T-helper 1 cell (primary cell): ENCODE measurements around the gene ZSCAN21.
"Not testable (repeated sequence)": the region's sequence is repeated elsewhere in the genome, so short reads cannot be mapped to it uniquely, and the experiment has no call there.

Source experiments
- DNase-seq, 5 donors: peaks; one replicate each; pipeline ENCODE4 v3.0.0-alpha.2; 2012 to 2020
- total RNA-seq, 4 donors: gene quantifications; one replicate each; lab custom pipeline; 2026; lab: John Stamatoyannopoulos, UW

The ZSCAN21 gene
- total RNA-seq: 3.7 to 6.3 (median 4.2) reads per million in 4 donors

DNA sequence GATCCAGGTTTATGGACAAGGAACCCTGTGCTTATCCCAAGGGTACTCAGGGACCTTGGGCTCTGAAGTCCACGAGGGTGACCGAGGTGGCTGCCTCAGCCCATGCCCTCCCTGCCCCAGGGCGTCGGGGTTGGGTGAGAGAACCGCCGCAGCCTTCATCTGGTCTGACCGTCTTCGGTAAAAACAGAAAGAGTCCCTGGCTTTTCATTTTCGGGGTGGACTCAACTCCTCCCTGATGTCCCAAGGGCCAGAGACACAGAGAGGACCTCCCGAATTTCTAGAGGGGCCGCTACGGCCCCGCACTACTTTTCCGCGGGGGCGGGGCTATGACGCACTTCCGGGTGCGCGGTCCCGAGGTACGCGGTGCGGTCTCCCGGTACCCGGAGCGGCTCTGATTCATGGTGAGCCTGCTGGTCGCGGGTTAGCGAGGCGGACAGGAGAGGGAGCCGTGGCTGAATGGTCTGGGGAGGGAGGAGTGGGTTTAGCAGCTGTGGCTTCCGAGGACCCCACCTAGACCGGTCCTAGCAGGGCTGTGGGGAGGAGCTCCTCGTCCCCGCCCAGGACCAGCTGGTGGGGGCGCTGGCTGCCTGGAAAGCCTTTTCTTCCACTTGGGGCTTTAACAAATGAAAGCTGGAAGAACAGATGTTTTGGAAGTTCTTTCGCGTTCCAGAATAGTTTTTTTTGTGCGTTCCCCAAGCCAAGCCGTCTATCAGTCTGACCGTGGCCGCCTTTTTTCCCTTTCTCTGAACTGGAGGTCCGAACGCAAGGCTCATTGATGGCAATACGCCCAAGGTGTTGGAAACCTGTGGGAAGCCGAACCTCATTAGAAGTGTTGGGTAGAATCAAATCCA lies at the start of gene ZSCAN21:
ZSCAN21 (plus strand) TSS at position 334 of the 851 bp plus-strand sequence. CDS start 7,233 bp downstream, outside the sequence.
- DNase-seq: peak; percentile 58 to 78 (median 72)

DNA sequence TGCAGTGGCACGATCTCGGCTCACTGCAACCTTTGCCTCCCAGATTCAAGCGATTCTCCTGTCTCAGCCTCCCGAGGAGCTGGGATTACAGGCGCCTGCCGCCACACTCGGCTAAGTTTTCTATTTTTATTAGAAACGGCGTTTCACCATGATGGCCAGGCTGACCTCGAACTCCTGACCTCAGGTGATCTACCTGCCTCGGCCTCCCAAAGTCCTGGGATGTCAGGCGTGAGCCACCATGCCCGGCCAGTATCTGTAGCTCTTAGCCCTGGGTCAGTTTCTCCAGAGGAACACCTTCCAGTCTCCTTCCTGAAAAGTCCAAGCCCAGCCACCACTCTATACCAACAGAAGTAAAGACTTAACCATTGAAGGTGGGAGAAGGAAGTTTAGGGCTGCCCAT lies 49.3 kb upstream of the ZSCAN21 start:
- no peak for DNase-seq

DNA sequence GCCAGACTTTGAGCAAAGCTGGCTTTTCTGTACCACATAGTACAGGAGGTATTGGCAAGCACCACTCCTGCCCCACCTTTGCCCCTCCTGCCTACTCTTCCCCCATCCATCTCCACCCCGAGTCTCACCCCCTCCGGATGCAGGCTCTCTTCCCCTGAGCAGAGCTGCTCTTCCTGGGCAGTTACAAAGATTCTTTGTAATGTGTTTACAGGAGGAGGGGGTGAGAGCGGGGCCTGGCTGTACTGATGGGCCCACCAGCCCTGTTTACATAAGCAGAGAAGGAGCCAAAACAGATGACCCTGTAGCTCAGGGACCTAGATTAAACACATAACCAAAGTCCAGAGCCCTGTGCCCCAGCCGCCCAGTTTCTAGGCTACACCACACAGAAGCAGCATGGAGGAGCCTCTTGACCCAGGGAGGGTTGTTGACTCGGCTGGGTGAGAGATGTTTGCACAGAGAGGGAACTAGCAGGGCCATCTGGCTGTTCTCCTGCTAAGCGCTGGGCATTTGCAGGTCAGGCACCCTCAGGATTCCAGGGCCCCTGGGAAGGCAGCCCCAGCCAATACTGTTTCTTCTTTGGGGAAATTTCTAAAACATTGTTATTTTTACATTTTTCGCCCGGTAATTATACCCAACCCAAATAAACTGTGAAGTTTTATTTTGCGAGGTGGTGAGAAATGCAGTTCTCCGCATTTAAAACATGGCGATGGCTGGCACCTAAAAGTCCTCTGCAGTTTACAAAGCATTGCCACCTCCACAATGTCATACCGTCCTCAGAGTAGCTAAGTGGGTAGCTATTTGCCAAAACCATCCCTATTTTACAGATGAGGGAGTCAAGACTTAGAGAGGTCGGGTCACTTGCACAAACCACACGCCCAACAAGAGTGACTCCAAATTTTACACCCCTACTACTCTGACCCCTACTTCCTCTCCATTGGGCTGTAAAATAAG lies 45.6 kb upstream of the ZSCAN21 start:
- no peak for DNase-seq

DNA sequence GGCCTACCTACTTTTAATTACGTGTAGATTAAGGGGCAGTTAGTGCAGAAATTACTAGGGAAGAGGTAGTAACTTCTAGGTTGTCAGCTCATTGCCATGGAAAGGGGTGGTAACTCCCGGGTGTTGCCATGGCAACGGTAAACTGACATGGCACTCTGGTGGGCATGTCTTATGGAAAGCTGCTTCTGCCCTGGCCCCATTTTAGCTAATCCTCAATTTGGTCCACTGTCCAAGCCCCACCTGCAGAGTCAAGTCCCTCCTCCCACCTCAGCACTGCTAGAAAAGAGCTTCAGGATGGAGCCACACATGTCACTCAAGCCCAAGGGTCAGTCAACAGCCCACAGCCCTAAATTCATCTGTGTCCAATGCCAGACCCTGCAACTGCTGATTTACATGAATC lies 41.7 kb upstream of the ZSCAN21 start:
- DNase-seq: no peak

DNA sequence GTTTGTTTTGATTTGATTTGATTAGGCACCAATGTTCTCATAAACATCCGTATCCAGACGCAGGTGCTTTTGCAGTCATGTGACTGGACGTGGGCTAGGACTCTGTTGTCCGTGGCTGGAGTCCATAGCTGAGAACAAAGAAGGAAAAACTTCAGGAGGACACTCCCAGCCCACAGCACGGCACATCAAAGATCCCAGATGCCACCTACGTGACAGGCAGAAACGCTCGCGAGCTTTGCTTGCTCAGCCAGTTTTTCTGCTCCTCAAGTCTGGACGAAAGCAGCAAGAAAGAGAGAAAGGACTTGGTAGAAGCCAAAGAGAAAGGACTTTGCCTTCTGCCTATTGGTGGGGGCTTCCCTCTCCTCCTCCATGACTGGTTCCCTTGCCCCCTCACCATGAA lies 41.0 kb upstream of the ZSCAN21 start:
- DNase-seq: no peak

DNA sequence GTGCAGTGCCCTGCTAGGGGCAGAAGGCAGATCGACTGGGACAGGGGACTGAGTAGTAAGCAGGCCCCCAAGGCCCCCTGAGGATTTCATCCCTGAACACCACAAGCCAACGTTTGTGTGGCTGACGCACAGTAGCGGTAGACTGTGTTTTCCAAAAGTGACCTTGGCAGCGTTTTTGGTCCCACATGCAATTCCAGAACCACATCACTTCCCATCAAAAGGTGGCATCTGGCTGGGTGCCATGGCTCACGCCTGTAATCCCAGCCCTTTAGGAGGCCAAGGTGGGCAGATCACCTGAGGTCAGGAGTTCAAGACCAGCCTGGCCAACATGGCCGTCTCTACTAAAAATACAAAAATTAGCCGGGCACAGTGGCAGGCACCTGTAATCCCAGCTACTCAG lies 39.6 kb upstream of the ZSCAN21 start:
- not testable (repeated sequence) for DNase-seq

GRCh38 chr7:100010901-100011300 lies 38.7 kb upstream of the ZSCAN21 start:
- no peak for DNase-seq

DNA sequence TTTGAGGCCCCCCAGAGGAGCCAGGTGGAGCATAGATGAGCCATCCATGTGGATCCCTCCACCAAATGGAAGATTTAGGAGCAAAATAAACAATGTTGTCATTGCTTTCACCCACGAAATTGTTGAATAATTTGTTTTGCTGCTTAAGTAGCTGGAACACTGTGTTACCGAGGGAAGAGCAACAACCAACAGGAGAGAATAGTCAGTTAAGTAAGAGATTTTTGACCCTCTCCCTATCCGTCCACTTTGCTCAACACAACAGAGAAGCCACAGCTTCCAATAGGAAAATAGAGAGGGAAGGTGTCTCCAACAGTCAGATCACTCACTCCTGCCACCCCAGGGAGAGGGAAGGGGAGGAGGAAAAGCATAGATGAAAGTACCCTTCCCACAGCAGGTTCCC lies 38.1 kb upstream of the ZSCAN21 start:
- no peak for DNase-seq

DNA sequence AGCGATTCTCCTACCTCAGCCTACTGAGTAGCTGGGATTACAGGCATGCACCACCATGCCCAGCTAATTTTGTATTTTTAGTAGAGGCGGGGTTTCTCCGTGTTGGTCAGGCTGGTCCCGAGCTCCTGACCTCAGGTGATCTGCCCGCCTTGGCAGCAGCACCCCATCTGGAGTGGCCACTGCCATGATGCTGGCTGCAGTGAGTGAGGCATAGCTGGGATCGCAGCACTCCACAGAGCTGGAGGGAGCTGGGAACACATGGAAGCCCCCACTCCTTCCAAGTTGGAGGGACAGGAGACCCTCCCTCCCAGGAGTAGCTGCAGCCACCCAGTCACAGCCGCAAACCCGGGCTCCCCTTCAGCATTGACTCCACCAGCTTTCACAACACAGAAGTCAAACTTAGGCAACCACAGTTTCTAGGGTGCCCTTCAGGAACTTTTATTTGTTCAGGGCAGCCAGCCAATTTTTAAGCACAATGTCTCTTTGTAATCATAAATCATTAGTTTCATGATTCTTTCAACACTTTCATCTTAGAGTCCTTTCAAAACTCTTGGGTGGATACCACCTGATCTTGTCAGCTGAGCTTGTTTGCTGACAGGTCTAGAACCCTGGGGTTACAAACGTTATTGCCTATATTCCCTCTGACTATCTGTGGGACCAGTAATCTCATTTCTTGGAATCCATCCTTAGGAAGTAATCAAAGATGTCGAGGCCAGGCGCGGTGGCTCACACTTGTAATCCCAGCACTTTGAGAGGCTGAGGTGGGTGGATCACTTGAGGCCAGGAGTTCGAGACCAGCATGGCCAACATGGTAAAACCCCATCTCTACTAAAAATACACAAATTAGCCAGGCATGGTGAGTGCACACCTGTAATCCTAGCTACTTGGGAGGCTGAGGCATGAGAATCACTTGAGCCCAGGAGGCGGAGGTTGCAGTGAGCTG lies 36.9 kb upstream of the ZSCAN21 start:
- not testable (repeated sequence) for DNase-seq

DNA sequence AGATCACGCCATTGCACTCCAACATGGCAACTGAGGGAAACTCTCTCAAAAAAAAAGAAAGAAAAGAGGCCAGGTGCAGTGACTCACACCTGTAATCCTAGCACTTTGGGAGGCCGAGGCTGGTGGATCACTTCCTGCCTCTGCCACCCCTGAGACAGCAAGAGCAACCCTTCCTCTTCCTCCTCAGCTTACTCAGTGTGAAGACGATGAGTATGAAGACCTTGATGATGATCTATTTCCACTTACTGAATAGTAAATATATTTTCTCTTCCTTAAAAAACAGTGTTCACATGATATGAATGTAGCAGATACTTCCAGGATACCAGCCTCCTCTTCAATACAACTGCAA lies 36.3 kb upstream of the ZSCAN21 start:
- peak in 1 of 5 donors; percentile 25 for DNase-seq

DNA sequence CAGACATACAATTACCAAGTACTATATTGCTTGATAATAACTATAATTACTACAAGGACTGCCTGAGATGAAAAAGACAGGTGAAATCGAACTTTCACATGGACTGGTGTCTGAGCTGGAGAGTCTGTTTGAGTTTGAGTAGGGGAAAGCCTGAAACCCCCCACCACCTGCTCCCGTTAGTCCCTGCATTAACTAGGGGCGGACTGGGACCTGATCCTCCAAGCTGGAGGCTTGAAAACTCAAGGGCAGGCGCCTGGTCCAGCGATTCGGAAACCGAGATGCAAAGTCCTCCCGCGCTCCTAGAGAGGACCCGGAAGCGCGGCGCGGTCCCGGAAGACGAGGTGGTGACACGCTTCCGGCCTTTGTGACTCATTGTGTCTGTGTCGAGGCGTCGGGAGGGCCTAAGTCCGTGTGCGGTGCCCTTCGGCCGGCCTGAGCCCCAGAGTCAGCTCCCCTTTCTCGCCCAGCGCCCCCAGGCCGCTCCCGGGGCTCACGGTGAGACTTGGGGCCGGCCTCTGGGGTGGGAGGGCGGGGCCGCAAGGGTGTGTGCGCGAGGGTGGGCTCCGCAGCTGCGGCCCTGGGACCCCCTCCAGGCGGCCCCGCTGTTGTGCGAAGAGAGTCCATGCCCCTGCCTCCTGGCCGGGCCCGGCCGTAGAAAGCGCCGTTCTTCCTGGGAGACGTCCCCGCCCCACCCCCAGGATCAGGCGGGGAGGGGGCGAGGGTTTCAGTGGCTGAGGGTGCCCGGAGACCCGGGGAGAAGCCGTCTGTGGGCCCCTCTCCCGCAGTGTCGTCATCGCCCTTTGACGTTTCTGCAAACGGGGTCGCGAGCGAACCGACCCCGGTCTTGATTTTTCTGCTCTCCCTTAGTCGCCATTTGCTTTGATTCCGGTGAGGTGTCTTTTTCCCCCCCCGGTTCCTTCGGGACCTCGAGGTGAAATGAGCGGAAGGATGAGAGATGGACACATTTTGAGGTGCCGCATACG lies 34.1 kb upstream of the ZSCAN21 start, which contains the start of gene ZKSCAN1:
ZKSCAN1 (plus strand) TSS at position 365 of the 983 bp plus-strand sequence. CDS start 7,911 bp downstream, outside the sequence.
- DNase-seq: peak; percentile 67 to 93 (median 79)

- no peak for DNase-seq
Observed at GRCh38 chr7:100016215-100016901, 33.2 kb upstream of the ZSCAN21 start.

GRCh38 chr7:100017300-100017699 lies 32.3 kb upstream of the ZSCAN21 start:
- DNase-seq: no peak

DNA sequence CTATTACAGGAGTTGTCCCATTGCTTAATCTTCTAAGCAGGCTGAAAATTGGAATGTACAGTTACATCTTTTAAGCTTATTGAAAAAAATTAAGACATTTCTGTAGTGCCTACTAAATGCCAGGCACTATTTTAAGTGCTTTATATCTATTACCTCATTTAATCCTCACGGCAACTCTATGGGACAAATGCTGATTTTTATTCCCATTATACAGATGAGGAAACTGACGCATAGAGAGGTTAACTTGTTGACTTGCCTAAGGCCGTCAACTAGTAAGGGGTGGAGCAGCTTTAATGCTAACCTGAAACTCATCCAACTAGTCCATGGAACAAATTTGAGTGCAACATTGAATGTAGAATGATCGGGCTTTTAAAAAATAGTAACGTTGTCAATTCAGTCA lies 31.7 kb upstream of the ZSCAN21 start:
- no peak for DNase-seq

- DNase-seq: no peak
Observed at GRCh38 chr7:100019908-100020307, 29.7 kb upstream of the ZSCAN21 start.

DNA sequence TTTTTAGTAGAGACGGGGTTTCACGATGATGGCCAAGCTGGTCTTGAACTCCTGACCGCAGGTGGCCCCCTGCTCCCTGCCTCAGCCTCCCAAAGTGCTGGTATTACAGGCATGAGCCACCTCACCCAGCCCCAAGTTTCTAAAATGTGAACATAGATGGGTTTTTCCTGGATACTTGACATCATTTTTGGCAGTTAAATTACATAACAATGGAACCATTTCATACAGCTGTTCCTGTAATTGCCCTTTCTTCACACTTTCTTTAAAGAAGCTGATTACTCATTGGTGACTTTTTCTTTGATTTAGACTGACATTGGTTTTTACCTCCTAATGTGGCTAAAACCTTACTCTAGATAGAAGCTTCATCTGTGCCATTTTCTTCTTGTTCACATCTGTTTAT lies 28.3 kb upstream of the ZSCAN21 start:
- no peak for DNase-seq

- DNase-seq: no peak
Observed at GRCh38 chr7:100022621-100023020, 27.0 kb upstream of the ZSCAN21 start.

DNA sequence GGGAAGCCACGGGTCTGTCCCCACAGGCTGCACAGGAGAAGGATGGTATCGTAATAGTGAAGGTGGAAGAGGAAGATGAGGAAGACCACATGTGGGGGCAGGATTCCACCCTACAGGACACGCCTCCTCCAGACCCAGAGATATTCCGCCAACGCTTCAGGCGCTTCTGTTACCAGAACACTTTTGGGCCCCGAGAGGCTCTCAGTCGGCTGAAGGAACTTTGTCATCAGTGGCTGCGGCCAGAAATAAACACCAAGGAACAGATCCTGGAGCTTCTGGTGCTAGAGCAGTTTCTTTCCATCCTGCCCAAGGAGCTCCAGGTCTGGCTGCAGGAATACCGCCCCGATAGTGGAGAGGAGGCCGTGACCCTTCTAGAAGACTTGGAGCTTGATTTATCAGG lies 26.0 kb upstream of the ZSCAN21 start:
- DNase-seq: no peak

- no peak for DNase-seq
Observed at GRCh38 chr7:100024020-100024619, 25.5 kb upstream of the ZSCAN21 start.

- no peak for DNase-seq
Observed at GRCh38 chr7:100027197-100027596, 22.4 kb upstream of the ZSCAN21 start.
